Esophagus squamous epithelium (tissue), 5 donors: ENCODE data around the gene TRIM73. TPM values are rescaled to one million over a fixed set of nuclear protein-coding genes. Genes with fewer than 3 reads are reported as not detected.
"Not testable (repeated sequence)": the region's sequence is repeated elsewhere in the genome, so short reads cannot be mapped to it uniquely, and the experiment has no call there.

Experiments
- DNase-seq: peaks from one replicate; lab custom pipeline; 2025; lab: John Stamatoyannopoulos, UW
- H3K27ac ChIP-seq, 4 donors: fragments of 200-600 bp; sonication (generic); one replicate each; pipeline ENCODE4 v1.5.1; 2016 to 2019; ENCODE audit warnings: mild to moderate bottlenecking in 1 of 4
- H3K27me3 ChIP-seq, 4 donors: fragments of 200-600 bp; sonication (generic); 1 replicate in 3 of 4; 2 replicates in 1 of 4; pipeline versions ENCODE4 v1.5.1 to v1.6.0; 2017 to 2021; ENCODE audit warnings: antibody characterized with exemption in 1 of 4
- H3K36me3 ChIP-seq, 3 donors: fragments of 200-600 bp; sonication (generic); one replicate each; pipeline ENCODE4 v1.5.1; 2016 to 2019
- H3K4me1 ChIP-seq, 3 donors: fragments of 200-600 bp; sonication (generic); one replicate each; pipeline ENCODE4 v1.5.1; 2017 to 2019
- H3K4me3 ChIP-seq, 4 donors: fragments of 200-600 bp; sonication (generic); 1 replicate in 3 of 4; 2 replicates in 1 of 4; pipeline ENCODE4 v1.5.1; 2016 to 2019; ENCODE audit warnings: mild to moderate bottlenecking in 2 of 4, moderate library complexity in 1 of 4
- H3K9me3 ChIP-seq, 3 donors: fragments of 200-600 bp; sonication (generic); one replicate each; pipeline ENCODE4 v1.5.1; 2016 to 2019
- CTCF ChIP-seq, 6 experiments: fragments of 450-650 bp in 4 of 6; fragments of 200-600 bp in 2 of 6; sonication (generic) in 2 of 6; IDR thresholded peaks; one replicate each; pipeline ENCODE4 v1.5.1; 2016 to 2019; ENCODE audit warnings: antibody characterized with exemption in 6 of 6, mild to moderate bottlenecking in 4 of 6, moderate library complexity in 4 of 6
- POLR2A ChIP-seq, 4 donors: fragments of 450-650 bp; IDR thresholded peaks; one replicate each; pipeline ENCODE4 v1.6.1; 2017; ENCODE audit warnings: antibody characterized with exemption in 4 of 4, mild to moderate bottlenecking in 4 of 4, moderate library complexity in 3 of 4
- WGBS, 2 donors: methylation state at CpG; one replicate each; pipeline ENCODE4 v1.1.5; 2018; 5-methylcytosine and 5-hydroxymethylcytosine counted together
- intact Hi-C: fragments of 100-400 bp; cut with DNase I; formaldehyde crosslinking; loops from one replicate; pipeline ENCODE4 v1.15.0; 2022
- small RNA-seq, 4 donors: library from RNA; depleted of rRNA; stranded (forward); fragments of <200 nt; gene quantifications; one replicate each; pipeline ENCODE3, GENCODE V24; 2016
- total RNA-seq, 4 donors: library from RNA; depleted of rRNA; stranded (reverse); fragments of >200 nt; gene quantifications; one replicate each; pipeline ENCODE4 v1.1.0, GENCODE V29; 2016
- donor health status: DM: yes; HTN: yes; CAD: no.

The TRIM73 gene
- total RNA-seq, 4 donors from 2014 or later, result 0.31 to 1.9 (median 1.7) TPM; not detected in 1

- DNase-seq, H3K9me3 ChIP-seq, intact Hi-C loops, H3K27me3 ChIP-seq: not testable (repeated sequence)
- Histone ChIP-seq H3K4me1 (peaks cover 0 to 13% (median 0%) of the 10 kb centered on the region in 3 donors), H3K36me3 (peaks cover 13 to 38% (median 18%) of the 10 kb centered on the region in 3 donors), H3K27ac (peak overlapping the region; percentile 84 to 87 (median 87)), H3K4me3 (peak overlapping the region; percentile 45 to 72 (median 58))
- TF ChIP-seq POLR2A (IDR thresholded peaks at IDR 0.05) (peak in 3 of 4 donors; percentile 42 to 72 (median 60)), CTCF (IDR thresholded peaks at IDR 0.05) (peak in 1 of 6 experiments; percentile 14)
- no CpG with 5 or more reads among the region's 76 CpGs for WGBS, 2 donors
These were observed 47.2 kb downstream of the TRIM73 start for GRCh38 chr7:75442465-75443111.

DNA sequence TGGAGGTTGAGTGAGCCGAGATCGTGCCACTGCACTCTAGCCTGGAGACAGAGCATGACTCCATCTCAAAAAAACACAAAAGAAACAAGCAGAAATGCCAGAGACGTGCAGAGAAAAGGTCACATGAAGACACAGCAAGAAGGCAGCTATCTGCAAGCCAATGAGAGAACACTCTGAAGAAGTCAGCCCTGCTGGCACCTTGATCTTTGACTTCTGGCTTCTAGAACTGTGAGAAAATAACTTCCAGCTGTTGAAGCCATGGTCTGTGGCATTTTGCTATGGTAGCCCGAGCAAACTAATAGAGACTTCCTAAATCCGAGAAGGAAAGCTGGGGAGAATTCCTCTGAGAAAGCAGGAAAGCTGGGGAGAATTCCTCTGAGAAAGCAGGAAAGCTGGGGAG lies 54.5 kb downstream of the TRIM73 start:
- H3K4me3 ChIP-seq, H3K4me1 ChIP-seq, intact Hi-C loops, H3K9me3 ChIP-seq, DNase-seq, H3K27me3 ChIP-seq, H3K27ac ChIP-seq: not testable (repeated sequence)
- WGBS, 2 donors, result no CpG with 5 or more reads among the region's 5 CpGs
- peaks cover 0 to 12% (median 0%) of the 10 kb centered on the region in 3 donors for H3K36me3 ChIP-seq

DNA sequence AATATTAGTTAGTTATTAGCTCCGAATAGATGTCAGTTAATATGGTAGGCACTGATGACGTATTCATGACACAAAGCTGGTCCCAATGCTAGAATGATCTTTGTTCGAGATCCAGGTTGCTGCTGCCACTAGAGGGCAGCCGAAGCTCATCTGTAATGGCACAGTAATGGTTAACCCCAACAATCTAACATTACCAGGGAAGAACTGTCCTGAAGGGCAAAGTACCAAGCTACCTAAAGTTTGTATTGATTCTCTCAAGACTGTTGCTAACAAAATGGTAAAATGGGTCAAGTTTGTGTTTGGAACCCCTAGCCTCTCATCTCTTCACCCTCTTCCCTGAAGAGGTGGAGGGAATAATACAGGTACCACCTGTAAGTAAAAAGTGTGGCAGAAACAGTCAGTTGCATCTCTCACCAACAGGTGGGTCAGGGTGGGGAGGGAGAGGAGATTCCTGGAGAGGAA lies 57.1 kb downstream of the TRIM73 start:
- not testable (repeated sequence) for H3K4me3 ChIP-seq

More for the DNA sequence above, 57.1 kb downstream of the TRIM73 start:
- DNase-seq, H3K9me3 ChIP-seq, intact Hi-C loops, H3K4me1 ChIP-seq, H3K27ac ChIP-seq, H3K27me3 ChIP-seq: not testable (repeated sequence)
- WGBS, 2 donors, result 7 to 17% methylated on average over 2 to 4 of the region's 4 CpGs
- peaks cover 0 to 12% (median 0%) of the 10 kb centered on the region in 3 donors for H3K36me3 ChIP-seq
- TF ChIP-seq CTCF (IDR thresholded peaks at IDR 0.05), result peak in 1 of 6 experiments; percentile 44

Small RNA genes within 50 kb of the gene (small RNA-seq; reads per million reads assigned to genes)
- 0 reads per million in 4 donors for gene RF00019

Other genes with a start within 250 kb of the TRIM73 start
- 10 to 100 TPM in 3 of 4 donors, 1 to 10 TPM in 1; 9.2 to 21.9 (median 17.9) TPM for gene POM121C, start 90.7 kb downstream of the TRIM73 start, total RNA-seq
- not detected for gene SPDYE5, start 96.7 kb downstream of the TRIM73 start, total RNA-seq